Hippocampal formation (tissue), 2 donors: Measurements from ENCODE around the gene PPP1R7.

ENCODE experiments used
- DNase-seq, 2 donors: peaks; one replicate each; lab custom pipeline; 2025; lab: John Stamatoyannopoulos, UW

PPP1R7 gene

DNA sequence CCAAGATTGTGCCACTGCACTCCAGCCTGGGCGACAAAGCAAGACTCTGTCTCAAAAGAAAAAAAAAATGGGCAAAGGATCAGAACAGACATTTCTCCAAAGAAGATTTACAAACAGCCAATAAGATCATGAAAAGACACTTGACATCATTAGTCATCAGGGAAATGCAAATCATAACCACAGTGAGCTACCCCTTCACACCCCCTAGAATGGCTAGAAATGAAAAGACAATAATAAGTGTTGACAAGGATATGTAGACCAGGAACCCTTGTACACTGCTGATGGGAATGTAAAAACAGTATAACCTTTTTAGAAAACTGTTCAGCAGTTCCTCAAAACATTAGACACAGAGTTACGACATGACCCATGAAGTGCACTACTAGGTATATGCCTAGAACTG, 29.8 kb upstream of the PPP1R7 start:
- DNase-seq, result no peak

DNA sequence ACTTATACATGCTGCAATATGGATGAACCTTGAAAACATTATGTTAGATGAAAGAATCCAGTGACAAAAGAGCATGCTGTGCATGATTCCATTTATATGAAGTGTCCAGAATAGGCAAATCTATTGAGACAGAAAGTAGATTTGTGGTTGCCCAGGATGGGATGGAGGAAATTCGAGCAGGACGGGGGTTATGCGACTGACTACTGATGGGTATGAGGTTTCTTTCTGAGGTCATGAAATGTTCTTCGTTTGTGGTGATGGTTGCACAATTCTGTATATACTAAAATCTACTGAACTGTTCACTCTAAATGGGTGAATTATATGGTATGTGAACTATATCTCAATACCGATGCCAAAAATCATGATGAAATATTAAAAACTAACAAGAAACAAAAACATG, 29.3 kb upstream of the PPP1R7 start:
- no peak for DNase-seq

DNA sequence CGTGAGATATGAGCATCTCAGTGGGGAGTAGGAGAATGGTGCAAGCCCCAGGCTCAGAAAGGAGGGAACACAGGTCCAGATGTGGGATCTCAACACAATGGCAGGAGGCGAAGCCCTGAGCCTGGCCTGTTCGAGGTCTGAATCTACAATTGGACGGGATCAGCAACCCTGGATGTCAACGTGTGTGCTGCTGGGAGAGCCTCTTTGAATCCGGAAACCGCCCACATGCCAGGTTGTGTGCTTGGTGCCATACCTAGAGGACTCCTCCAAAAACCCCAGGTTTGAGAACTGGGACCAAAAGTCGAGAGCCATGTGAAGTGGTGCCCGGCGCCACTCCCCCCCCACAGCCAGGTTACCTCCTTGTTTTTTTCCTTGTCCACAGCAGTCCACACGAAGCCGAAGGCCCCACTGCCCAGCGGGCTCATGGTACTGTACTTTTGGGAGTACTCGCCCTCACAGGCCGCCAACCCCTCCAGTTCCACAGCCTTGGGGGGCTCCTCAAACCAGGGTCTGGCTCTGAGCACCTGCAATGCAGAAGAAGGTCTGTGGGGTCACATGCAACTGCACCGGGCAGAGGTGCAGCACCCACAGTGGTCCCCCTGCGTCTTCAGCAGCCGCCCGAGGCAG, 27.8 kb upstream of the PPP1R7 start:
- DNase-seq, result no peak

DNA sequence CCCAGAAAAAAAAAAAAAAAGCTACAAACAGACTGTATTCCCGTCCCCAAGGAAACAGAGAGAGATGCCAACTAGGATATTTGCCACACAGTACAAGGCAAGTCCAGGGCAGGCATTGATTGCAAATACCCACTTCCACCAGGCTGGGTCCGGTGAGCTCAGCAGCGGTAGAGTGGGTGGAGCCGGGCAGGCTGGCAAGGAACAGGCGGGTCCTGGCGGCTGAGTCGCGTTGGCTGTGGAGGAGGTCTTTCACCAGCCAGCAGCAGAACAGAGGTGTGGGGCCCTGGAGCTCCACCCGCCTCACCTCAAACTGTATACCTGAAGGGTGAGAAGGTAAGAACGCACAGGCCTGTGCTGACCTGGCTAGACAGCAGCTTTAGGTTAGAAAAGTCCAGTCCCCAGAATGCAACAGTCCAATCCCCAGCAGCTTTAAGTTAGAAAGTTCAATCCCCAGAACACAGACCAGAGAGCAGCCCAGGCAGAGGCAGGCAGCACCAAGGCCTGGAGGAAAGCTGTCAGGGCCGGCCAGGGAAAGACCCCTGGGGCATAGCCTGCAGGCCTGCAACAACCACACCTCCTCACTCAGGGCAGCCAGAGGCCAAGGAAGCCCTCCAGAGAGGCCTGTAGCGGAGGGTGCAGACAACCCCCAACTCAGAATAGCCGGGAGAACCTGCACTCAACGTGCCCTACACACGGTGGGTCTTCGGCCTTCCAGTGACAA, 26.3 kb upstream of the PPP1R7 start:
- no peak for DNase-seq

DNA sequence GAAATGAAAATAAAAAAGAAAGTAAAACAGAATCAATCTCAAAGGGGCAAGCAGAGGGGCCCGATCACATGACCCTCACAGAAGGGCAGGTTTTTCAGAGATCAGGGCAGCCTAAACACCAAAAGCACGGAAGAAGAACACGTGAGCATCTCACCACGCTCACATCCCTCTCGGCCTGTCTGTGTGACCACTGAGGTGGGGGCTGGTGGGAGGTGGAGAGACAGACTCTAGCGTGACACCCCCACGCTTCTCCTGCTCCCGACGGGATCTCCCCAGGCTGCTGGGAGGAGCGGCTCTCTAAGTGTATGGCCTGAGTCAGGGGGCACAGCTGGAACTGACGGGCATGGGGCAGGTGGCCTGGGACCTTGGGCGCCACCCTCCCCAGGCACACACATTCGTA, 24.6 kb upstream of the PPP1R7 start:
- no peak for DNase-seq

DNA sequence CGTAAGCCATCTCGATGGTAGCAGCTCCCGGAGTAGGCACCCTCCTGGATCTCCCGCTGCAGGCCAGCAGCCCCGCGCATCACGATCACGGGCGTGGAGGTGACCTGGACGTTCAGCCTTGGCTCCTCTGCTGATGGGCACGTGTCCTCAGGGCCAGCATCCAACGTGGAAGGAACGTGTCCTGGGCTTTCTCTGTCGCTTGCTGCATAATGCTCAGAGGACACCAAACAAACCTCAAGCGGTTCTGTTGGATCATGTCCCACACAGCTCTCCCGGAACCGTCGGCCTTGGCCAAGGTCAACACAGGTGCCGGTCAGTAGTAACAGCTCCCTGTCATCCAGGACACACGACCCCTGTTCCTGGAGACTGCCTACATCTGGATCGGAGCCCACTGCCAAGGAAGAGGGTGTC, 24.1 kb upstream of the PPP1R7 start:
- no peak for DNase-seq

DNA sequence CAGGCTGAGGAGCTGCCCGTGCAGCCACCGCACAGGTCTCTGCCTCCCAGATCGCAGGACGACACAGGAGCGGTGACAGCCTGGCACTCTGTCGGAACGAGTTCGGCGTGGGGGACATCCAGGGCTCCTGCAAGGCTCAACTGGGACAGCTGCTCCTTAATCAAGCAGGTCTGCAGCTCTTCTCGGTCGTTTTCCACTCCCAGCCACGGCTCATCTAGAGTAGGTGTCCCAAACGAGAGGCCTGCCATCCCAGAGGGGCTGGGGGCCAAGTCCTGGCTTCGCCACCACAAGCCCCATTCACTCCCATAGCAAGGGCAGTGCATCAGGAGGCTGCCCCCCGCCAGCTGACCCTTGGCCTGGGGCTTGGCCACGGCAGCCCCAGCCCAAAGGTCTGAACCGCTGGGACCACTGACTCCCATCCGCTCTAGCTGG, 23.5 kb upstream of the PPP1R7 start:
- DNase-seq, result no peak

DNA sequence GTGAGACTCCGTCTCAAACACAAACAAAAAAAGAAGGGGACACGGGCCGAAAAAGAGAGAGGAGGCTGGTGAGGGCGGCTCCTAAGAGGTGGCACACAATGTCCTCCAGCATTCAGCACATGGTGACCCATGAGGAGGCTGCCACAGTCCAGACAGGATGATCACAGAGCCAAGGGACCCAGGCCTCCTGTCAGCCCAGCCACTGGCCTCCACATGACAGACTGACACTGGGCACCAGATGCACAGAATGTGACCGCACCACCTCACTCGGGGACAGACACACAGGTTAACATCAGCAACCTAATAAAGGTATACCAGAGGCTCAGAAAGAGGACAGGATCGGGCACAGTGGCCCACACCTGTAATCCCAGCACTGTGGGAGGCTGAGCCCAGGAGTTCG, 22.0 kb upstream of the PPP1R7 start:
- no peak for DNase-seq

DNA sequence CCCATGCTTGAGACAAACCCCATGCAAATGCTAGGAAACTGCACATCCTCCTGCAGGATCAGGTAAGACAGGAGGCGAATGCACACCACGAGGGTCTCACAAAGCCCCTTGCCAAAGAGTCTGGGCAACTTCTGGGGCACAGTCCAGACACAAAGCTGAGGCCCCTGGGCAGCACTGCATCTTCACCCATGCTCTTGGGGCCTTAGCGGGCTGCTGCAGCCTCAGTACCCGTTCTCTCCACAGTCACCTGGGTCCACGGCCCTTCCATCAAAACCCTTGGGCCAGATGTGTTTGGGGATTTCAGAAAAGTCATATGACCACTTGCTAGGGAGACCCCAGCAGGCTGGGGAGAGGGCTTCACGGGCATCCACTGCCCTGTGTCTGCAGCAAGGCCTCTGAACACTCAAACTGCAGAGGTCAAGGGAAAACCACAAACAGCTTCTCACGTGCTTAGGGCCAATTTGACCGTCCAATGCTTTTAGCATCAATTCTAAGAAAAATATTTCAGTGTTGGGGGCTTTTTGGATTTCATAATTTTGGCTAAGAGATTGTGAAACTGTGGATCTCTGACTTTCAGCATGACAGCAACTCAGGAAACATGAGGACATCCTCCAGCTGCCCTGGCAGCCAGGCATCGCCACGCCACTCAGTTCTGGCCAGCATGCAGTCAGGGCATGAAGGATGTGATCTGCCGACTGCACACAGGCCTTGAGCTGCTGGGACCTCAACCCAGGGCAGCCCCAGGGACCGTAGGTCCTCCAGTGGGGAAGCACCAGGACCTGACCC, 21.0 kb upstream of the PPP1R7 start:
- no peak for DNase-seq

DNA sequence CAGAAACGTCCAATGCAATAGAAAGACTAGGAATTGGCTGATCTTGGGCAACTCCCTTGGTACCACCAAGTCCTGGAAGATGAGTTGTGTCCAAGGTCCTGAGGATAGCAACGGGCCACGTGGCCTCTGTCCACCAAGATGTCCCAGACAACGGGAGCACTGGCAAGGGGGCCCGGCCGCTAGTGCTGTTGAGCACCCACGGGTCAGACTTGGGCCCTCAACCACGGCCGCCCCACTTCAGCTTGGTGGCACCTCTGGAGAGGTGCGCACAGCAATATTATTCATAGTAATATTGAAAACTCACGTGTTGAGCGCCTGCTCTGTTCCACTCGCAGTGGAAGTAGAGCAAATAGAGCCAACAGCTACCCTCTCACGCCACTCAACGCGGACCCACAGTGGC, 20.0 kb upstream of the PPP1R7 start:
- no peak for DNase-seq

DNA sequence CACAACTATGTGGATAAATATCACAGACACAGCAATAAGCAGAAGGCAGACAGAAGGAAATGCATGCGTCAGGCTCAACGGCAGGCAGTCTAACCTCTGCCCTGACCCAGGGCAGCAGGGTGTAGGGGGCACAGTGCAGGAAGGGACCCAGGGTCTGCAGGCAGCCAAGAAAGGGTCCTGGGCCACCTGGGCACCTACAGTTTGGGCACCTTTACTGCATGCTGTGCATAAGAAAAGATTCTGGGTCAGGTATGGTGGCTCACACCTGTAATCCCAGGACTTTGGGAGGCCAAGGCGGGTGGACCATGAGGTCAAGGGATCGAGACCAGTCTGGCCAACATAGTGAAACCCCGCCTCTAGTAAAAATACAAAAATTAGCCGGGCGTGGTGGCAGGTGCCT, 18.7 kb upstream of the PPP1R7 start:
- no peak for DNase-seq

DNA sequence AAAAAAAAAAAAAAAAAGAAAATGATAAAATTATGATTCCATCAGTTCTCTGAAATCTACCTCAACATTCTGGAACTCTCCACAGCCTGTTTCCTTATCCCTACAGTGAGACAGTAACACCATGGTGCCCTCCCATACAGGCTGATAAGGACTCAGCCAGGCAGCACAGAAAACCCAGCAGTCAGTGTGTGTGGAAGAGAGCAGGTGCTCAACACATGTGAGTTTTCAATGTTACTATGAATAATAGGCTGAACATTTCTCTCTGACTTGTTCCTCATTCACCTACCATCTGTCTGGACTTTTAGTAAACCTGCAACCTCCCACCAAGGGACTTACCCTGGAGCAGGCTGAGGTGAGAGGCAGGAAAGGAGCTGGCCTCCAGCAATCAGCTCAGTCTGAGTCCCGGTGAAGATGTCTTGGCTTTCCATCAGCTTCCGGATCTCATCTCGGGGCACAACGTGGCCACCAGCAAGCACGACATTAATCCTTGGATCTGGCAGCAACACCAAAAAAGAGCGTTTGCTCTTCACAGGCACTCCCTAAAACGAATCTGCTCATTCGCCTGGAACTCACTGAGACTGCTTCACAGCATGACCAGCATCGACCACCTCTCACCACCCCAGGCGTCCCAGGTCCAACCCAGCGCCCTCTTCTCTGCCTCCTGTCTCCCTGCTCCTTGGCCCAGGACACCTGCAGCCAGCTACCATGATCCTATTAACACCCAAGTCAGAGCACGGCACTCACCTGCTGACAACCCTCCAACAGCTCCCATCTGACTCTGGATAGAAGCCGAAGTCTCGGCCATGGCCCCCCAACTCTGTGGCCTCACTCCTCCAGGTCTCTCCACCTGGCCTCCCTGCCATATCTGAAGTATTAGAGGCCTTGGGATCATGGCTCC, 17.5 kb upstream of the PPP1R7 start:
- DNase-seq, result no peak

DNA sequence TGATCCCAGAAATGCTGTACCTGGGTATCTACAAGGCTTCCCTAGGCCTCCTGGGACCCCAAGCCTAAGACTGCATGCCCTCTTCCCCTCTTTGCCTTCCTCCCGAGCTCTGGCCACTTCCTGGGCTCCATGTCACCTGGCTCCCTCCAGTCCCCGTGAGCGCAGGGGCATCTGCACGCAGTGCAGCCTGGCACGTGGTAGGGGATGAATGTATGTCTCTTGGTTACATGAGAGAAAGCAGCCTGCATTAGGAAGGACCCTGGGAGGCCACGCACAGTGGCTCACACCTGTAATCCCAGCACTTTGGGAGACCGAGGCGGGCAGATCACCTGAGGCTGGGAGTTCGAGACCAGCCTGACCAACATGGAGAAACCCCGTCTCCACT, 16.8 kb upstream of the PPP1R7 start:
- DNase-seq, result no peak

DNA sequence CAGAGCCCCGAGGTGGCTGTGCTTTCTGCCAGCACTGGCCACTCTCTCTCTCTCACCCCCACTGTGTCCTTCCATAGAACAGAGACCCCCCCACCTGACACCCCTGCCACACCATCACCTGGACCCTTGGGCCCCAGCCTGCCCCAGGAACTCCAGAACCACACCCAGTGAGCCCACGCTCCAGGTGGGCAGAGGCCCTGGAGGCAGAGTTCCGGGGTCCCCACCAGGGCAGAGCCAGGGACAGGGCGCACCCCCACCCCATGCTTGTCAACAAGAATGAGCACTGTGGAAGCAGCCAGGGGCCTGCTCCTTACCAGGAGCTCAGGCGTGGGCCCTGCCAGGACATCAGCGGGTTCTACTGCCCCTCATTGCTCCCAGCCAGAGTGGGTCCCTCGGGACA, 15.6 kb upstream of the PPP1R7 start:
- DNase-seq, result no peak

DNA sequence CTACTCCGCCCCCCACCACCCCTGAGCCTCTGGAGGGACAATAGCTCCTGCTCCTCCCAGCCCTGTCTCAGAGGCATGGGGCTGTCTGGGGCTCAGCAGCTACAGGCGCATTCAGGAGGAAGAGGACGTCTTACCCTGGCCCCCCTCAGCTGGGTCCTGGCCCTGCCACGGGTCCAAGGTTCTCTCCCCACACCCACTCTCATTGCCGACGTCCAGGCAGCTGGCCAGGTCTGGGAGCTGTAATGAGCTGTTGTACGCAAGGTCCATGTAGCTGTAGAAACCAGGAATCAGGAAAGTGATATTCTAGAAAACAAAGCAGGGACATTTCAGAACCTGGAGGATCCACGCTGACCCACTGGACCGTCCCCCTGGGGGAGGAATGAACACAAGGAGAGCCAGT, 14.5 kb upstream of the PPP1R7 start:
- no peak for DNase-seq

DNA sequence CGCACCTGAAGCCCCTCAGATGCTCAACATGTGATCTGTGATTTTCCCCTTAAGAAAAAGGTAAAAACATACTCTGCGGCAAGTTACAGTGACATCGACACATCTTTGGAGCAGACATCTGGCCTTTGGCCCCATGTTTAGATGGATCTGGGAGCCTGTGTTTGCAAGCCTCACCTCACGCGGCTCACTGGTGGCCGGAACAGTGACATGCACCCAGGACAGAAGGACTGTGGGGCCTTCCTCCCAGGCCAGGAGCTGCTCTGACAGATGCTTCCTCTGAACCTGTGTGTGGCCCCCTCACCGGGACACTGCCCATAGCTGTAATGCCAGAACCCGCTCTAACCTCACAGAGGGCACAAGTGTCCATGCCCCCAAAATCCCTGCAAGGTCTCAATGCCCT, 14.1 kb upstream of the PPP1R7 start:
- DNase-seq, result no peak

DNA sequence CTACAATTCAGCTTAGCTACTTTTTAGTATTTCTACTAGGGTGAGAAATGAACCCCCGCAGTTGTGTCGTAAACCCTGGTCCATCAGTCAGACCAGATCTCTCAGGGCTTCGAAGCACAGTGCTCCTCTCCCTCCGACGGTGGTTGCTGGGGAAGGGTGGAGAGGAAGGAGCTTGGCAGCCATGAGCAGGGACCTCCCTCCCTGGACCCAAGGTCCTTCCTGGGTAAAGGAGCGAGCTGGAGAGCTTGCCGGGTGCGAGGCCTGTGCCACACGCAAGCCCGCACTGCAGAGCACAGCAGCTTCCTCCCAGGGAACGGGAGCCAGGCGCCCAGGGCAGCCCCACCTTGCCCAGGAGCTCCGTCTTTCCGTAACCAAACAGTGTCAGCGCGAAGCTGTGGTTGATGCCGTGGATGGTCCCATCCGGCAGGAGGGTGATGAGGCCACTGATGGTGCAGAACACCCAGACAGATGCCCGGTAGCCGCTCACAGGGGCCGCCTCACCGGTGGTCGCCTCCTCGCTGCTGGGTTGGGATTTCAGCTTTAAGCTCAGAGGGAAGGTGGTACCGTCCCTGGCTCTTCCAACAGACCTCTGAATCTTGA, 13.5 kb upstream of the PPP1R7 start:
- DNase-seq, result no peak

DNA sequence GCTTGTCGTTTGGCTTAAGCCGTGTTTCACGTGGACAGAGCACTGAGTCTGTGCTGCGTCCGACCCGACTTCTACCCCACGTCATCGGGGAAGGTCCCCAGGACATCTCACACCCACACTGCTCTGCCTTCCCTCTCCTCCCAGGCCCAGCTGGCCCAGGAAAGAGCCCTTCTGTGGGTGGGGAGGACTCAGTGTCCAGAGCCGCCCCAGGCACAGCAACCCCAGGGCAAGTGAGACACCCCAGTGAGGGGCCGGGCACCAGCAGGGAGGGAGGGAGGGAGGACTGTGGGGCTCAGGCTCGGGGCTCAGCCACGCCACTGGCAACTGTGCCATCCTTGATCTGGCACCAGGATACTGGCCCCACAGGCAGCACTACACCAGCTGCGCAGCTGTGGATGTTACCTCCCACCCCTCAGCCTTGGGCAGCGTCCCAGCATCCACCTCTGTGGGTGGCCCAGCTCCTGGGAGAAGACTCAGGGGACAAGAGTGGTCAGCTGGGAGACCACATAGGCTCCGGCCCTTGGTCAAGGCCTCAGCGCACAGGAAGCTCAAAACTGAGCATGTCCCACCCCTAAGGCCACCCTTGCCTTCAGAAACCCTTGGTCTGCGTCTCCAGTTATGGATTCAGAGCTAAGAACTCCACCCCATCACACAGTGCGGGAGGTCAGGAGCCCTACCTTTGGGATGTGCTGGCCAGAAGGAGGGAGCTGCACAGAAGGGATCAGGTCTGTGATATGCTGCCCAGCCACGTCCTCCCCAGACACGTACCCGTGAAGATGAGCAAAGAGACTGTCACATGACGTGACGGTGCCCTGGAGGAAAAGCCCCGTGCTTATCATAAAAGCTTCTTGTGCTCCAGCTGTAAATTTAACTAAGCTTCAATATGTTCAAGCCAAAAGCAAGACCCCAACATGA, 12.7 kb upstream of the PPP1R7 start:
- no peak for DNase-seq

DNA sequence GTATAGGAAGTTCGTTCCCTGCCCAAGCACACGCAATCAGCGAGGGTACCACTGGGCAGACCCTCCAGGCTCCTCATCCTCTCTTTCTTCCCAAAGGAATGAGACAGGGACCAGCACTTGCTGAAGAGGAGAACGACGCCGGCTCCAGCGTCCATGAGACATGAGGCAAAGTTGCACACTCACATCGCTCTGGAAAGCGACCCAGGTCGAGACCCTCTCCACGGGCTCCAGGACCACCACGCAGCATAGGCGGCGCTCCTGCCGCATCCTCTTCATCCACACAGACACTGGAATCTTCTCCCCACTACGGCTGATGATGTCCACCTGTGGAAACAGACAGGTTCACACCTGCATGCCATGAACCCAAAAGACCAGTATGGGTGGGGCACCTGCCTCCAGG, 11.8 kb upstream of the PPP1R7 start:
- DNase-seq, result no peak

DNA sequence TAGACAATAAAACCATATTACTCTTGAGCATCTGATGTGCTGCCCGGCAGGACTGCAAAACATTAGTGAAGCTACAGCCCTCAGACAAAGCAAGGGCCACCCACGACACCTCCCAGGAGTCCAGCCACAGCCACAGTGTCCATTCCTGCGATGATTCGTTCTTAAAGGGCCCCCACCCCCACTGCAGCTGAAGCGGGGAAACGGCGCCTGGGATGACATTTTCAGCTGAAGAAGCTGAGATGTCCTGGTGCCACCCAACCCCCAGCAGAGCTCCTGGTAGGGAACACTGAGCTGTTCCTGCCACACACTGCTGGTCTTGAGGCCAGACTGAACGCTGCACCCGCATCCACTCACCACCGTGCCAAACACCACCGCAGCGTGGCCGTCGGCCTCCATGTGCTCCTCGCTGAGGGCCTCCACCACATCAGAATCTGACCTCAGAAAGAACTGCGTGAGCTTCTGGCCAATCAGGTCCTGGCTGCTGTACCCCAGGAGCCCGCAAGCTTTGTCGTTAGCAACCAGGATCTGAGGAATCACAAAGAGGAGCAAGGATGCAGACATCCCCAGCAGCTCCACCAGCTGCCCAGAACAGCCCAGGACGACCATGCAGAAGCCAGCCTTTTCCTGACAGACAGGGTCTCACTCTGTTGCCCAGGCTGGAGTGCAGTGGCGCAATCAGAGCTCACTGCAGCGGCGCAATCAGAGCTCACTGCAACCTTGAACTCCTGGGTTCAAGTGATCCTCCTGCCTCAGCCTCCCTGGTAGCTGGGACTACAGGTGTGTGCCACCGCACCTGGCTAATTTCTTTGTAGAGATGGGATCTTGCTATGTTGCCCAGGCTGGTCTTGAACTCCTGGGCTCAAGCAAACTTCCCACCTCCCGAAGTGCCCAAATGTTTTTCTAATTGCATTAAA, 10.5 kb upstream of the PPP1R7 start:
- no peak for DNase-seq
